PC-9 (cell line): ENCODE results near the gene NHS.

Experiments
- EZH2 ChIP-seq: fragments of 200-600 bp; sonication (generic); IDR thresholded peaks from 2 replicates; pipeline ENCODE4 v1.8.0; 2017; ENCODE audit warnings: antibody characterized with exemption, low read depth
- TF ChIP-seq, protein P1 (sequence below): fragments of 200-600 bp; sonication (generic); conservative IDR thresholded peaks from 2 replicates; pipeline ENCODE4 v1.6.1; 2017; ENCODE audit warnings: mixed run types, antibody characterized with exemption, mild to moderate bottlenecking, moderate library complexity

DNA sequence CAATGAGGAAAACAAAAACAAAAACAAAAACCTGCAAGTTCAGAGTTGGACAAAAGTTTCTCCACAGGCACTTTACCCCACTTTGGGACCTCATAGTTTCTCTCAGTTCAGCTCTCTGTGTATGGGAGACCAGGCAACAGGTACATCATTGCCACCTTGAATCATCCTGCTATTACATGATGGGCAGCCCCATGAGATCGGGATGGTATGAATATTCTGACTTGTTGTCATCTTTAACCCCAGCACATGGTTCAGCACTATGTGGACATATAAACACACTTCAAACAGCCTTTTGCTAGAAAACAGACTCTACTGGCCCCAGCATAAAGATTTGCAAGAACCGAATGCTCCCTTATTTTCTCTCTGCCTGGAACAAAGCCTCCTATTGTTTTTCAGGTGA, 185.4 kb downstream of the NHS start:
- TF ChIP-seq, protein P1, sequence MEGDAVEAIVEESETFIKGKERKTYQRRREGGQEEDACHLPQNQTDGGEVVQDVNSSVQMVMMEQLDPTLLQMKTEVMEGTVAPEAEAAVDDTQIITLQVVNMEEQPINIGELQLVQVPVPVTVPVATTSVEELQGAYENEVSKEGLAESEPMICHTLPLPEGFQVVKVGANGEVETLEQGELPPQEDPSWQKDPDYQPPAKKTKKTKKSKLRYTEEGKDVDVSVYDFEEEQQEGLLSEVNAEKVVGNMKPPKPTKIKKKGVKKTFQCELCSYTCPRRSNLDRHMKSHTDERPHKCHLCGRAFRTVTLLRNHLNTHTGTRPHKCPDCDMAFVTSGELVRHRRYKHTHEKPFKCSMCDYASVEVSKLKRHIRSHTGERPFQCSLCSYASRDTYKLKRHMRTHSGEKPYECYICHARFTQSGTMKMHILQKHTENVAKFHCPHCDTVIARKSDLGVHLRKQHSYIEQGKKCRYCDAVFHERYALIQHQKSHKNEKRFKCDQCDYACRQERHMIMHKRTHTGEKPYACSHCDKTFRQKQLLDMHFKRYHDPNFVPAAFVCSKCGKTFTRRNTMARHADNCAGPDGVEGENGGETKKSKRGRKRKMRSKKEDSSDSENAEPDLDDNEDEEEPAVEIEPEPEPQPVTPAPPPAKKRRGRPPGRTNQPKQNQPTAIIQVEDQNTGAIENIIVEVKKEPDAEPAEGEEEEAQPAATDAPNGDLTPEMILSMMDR = no peak
- TF ChIP-seq EZH2 = no peak
